Stimulated activated CD8-positive, alpha-beta memory T cell treated with anti-CD3 and anti-CD28 coated beads, Interleukin-15, amount 100 ng/mL, for 24 hours (primary cell): ENCODE data around the gene DNMT3B.
"Not testable (repeated sequence)": the region's sequence is repeated elsewhere in the genome, so short reads cannot be mapped to it uniquely, and the experiment has no call there.

ENCODE experiments used
- DNase-seq: peaks from one replicate; pipeline ENCODE4 v3.0.0-alpha.2; 2020; ENCODE audit warnings: low read depth

Gene DNMT3B

DNA sequence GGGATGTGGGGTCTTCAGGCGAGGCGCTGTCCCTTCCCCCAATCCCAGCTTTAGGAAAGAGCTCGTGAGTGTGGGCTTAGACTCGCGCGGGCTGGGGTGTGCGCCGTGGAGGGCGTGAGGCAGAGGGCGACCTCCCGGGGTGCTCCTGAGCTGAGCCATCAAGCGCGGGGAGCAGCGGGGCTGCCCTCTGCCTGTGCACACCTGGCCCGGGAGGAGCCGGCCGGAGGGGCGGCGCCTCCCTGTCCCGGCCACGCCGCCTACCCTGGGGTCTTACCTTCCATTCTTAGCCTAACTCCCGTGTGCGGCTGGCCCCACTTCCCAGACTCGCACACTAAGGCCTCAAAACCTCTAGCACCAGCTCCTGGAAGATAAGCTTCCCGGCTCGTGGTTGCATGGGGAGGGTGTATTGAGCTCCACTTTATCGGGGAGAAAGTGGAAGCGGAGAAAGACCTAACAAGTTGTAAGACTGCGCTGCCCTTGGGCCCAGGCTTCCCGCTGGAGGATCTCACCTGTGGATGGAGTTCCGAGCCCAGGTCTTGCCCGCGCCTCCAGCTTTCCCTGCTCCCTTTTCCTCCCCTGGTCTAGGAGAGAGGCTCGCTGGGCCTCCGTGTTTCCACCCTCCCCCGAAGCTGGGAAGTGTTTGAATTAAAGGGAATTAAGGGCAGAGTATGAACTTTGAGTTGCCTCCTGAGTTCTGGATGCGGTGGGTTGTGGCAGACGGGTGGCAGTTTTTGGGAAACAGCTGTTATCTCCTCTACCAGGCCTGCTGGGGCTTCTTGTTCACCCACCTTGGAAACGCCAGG is 1.2 kb downstream of the DNMT3B start:
- DNase-seq: no peak

DNA sequence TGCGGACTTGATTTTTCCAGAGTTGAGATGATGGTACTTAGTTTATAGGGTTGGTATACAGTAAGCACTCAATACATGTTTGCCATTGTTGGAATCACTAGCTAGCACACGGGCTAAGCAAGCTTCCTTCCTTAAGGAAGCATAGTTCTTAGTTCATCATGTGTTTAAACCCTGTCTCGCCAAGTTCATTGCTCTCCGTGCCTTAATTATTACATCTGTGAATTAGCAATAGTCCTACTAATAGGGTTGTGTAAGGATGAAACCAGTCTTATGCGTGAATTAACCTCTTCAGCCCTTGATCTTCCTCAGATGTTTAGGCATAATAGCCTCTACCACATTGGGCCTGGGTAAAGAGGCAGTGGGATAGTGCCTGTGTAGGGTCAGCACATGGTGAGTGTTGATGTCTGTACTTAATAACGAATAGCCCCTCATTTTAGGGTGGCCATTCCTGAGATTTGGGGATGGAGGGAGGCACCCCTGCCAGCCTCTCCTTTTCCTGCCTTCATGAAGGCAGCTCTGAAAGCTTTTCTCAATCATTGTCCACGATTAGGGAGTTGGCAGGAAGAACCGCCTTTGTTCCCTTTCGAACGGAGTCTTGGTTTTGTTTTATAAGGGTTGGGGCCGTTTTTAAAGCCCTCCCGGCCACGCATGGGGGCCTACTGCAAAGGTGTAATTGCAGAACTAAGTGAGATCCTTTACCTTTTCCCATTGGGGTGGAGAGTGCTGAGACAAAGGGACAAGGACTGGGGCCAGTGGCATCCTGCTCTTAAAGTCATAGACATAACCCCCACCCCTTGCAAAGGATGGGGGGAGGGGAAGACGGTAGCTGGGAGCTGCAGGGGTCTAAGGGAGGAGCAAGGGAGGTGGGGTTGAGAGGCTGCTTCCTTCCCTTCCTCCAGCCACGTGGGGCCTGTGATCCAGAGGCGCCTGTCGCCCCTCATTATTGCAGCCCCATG is 2.1 kb downstream of the DNMT3B start:
- DNase-seq: no peak

DNA sequence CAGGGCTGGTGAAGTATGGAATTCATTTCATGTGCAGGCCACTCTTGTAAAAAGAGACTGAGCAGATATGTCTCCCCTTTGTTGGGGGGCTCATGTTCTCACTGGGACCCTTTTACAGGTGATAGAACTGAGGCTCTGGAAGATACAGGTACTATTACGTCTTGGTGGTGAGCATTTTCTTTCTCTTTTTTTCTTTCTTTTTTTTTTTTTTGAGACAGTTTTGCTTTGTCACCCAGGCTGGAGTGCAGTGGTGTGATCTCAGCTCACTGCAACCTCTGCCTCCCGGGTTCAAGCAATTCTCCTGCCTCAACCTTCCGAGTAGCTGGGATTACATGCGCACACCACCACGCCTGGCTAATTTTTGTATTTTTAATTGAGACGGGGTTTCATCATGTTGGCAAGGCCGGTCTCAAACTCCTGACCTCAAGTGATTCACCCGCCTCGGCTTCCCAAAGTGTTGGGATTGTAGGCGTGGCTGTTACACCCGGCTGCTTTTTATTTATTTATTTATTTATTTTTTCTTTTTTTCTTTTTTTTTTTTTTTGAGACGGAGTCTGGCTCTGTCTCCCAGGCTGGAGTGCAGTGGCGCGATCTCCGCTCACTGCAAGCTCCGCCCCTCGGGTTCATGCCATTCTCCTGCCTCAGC is 3.2 kb downstream of the DNMT3B start:
- not testable (repeated sequence) for DNase-seq

DNA sequence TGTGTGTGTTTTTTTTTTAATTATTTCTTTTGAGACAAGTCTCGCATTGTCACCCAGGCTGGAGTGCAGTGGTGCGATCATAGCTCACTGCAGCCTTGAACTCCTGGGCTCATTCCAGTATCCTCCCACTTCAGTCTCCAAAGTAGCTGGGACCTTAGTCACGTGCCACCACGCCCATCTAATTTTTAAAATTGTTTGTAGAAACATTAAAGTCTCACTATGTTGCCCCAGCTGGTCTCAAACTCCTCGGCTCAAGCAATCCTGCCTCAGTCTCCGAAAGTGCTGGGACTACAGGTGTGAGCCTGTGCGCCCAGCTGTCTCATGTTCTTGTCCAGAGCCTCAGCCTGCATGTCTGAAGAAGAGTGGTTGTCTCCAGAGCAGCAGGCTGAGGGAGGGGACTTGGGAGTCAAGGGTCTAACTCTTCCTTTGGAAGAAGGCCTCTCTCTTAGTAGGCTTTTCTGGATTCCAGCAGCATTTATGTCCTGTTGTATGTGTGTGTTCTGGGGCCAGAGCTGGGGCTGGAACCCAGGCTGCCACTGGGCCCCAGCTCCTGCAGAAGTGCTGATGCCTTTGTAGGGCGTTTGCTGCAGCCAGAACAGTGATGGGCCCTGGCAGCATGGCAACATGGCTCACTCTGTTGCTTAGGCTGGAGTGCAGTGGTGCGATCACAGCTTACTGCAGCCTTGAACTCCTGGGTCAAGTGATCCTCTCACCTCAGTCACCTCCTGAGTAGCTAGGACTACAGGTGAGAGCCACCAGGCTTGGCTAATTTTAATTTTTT is 5.4 kb downstream of the DNMT3B start:
- no peak for DNase-seq

DNA sequence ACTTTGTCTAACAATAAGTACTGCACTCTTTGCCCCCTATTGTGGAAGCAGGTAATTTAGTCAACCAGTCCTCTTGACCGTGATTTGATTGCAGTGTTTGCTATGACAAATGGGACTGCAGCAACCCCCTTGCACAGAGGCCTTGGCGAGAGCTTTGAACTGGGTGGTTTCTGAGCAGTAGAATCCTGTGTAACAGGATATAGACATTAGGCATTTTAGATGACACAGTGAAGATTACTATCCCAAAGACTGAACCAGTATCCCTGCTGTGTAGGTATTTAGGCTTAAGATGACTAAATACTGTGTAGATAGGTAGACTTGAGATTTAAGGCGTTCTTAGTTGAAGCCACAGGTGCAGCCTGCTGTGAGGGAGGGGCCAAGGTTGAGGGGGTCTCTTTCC is 9.9 kb downstream of the DNMT3B start:
- DNase-seq: no peak

DNA sequence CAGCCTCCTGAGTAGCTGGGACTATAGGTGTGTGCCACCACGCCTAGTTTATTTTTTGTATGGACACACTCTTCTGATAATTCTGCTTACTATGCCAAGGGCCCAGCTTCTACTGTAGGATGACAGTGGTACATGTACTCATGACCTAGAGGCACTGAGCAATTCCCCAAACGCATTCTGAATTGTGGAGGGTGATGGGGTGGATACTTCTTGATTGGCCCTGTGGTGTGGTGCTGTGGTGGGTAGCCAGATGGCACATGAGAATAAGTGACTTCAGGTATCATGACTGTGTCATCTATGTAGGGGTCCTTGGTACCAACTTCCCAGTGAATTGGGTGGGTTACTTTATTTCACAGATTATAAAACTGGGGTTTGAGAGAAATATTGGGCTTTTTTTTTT is 11.0 kb downstream of the DNMT3B start:
- no peak for DNase-seq

DNA sequence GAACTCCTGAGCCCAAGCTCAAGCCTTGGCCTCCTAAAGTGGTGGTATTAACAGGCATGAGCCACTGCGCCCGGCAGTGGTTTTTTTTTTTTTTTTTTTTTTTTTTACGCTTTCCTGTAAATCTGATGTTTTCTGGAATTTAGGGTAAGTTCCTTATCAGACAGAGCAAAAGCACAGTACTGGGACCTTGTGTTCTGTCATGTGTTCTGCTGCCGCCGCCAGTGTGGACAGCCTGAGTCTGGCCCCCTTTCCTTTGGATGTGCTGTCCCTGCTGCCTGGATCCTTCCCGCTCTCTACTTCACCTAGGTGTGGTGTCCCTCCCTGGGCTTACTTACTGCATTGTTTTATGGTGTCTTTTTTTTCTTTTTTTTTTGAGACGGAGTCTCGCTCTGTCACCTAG is 11.7 kb downstream of the DNMT3B start:
- DNase-seq: no peak

DNA sequence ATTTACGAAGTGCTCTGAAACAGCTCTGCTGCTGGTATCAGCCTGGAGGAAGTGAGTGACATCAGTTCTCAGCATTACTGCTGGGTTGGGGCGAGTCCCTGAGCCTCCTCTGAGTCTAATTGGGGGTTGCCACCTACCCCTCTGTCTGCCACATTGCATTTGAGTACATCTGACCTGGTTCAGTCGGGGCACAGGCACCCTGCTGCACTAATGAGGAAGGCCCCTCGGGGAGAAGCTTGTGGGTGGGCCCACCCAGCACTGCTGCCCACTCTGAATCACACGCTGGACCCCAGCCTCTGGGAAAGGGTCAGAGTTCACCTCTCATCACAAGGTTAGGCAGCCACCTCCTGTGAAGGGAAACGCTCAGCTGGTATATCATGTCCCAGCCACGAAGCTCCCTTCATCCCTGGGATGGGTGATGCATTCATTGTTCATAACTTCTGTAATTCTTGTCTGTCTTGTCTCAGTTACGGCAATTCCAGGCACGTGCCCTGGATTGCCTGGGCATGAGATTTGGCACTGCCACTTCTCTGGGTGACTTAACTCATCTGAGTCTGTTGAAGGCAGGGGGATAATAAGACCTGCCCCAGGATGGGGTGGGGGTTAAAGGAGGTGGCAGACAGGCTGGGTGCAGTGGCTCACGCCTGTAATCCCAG is 13.3 kb downstream of the DNMT3B start:
- no peak for DNase-seq

DNA sequence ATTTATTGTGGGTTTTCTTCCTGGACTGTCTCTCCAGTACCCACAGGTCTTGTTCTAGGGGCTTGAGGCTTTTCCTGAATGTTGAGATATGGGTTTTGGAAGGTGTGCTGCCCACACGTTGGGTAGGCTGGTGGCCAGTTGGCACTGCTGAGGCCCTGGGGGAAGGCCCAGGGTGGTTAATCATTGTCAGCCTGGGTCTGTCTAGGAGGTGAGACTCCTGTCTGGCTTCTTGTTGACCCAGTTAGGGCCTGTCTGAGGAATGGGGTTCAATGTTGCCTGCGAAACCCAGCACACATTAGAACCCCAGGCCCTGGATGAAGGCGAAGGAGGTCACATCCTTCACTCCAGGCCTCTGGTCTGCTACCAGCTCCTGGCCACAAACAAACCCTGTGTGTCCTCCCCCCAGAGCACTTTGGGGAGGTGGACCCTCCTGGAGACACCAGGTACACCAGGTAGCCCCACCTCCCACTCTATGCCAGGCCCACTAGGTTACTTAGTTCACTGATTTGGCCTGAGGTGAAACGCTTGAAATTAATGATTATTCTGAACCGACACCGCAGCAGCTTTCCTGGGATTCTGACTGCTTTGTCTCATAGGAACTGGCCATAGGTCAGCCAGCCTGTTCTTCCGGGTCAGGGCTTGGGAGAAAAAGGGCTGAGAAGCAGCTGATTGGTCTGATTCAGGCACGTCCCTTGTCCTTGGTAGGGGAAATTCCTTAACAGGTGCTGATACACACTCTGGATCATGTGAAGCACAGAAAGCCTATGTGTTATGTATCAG is 15.2 kb downstream of the DNMT3B start:
- DNase-seq: no peak

DNA sequence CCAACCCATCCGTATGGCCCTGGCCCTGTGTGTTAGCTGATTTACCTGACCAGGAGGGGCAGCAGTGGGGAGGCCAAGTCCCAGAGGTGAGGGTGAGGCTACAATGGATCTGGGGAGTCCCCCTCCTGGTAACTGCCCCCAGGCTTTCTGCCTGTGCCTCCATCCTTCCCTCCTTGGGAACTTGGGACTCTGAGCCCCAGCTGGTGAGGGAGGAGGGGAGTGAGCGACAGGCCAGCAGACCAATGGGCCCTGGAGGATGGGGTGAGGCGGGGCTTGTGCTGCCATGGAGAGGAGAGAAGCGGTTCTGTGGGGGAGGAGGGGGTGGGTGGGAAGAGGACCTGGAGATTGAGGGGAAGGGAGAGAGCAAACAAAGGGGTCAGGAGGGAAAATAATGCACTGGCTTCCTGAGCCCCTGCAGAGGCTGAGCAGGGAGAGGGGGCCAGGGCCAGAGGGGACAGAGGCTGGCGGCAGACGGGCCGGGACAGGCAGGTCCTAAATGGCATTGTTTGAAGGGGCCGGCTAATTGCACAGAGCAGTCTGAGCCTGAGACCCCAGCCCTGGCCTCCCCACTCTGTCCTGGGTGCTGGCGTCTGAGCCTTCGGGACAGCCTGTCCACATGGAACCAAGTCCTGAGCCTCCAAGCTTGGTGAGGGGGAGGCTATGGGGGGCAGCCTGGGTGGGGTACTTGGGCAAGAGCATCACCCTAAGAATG is 17.5 kb downstream of the DNMT3B start:
- DNase-seq: no peak

DNA sequence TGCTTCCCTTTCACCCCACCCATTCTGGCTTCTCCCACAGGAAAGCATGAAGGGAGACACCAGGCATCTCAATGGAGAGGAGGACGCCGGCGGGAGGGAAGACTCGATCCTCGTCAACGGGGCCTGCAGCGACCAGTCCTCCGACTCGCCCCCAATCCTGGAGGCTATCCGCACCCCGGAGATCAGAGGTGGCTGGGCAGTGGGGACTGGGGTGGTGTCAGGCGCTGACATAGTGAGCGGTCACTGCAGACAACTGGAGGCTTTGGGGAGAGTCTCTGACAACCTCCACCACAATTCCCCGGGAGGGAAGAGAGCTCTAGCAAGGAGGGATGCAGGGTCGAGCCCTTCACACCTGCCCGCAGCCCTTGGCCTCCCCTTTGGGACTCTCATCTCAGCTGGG is 18.1 kb downstream of the DNMT3B start:
- DNase-seq: no peak

DNA sequence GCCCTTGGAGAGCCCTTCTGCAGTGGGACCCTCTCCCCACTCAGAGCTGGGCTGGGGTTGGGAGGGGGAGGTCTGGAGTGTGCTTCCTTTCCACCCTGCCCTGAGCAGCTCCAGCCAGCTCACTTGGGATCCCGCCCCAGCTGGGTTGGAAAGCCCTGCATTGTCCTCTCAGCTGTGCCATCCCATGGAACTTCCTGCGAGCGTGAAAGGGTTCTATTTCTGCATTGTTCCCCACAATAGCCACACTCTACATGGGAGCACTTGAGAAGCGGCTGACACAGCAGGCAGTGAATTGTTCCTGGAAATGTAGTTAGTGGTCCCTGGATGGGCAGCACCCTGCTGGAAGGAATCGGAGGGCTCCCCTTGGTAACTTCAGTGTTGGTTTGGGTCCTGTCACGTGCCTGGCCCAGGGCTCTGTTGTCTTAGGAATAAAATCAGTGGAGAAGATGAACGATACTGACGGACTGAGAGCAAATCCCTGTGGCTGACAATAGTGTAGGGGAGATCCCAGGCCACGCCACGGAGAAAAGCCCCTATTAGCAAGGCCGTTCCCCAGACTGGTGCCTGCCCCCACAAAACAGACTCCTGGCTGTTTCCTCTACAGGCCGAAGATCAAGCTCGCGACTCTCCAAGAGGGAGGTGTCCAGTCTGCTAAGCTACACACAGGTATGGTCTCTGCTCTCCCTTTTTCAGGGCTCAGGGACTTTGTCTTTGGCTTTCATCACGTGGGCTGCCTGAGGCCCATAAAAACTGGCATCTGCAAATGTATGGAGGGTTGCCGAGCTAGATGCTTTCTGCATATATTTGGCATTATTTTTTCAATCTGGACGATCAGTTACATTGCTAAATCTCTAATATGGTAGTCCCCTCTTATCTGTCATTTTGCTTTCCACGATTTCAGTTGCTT is 18.8 kb downstream of the DNMT3B start:
- DNase-seq: no peak

DNA sequence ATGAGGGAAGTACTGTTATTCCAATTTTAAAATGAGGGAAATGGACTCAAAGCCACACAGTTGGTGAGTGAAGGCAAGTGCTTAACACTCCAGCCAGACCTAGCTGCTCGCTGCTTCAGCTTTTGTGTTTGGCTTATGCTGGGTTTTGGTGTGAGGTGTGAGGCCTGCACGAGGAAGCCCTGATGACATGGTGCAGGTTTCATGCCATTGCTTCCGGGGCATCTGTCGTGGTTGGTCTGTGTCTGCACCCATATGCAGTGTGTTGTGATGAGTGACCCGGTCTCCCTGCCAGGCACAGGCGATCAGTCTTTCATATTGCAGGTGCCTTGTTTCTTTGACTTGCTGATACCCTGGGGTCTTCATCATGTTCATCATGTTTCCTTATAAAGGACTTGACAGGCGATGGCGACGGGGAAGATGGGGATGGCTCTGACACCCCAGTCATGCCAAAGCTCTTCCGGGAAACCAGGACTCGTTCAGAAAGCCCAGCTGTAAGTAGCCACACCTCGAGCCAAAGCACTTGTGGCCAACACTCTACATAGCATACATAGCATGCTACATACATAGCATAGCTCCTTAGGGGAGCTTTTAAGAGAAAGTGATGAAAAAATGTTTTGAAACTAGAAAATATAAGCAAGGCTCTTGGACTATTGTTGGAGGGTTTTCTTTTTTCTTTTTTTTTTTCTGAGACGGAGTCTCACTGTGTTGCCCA is 22.3 kb downstream of the DNMT3B start:
- DNase-seq: no peak

DNA sequence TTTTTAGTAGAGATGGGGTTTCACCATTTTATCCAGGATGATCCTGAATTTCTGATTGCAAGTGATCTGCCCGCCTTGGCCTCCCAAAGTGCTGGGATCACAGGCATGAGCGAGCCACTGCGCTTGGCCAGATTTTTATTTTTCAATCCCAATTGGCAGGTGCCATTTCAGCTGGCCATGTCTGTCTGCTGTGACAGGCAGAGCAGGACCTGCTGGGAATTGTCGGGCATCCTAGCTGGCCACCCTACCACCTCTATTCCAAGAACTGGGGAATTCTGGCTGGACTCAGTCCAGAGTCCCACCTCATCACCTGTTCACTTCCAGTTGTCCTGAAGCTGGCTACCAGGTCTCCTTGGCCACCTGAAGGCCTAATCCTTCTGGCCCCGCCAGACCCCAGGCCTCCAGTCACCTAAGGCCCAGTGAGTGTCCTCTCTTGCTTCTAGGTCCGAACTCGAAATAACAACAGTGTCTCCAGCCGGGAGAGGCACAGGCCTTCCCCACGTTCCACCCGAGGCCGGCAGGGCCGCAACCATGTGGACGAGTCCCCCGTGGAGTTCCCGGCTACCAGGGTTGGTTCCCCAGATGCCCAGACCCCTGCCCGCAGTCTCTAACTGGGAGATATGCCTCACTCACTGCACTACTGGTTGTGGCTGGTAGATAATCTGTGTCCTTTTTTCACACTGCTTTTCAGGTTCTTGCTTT is 24.0 kb downstream of the DNMT3B start:
- no peak for DNase-seq

DNA sequence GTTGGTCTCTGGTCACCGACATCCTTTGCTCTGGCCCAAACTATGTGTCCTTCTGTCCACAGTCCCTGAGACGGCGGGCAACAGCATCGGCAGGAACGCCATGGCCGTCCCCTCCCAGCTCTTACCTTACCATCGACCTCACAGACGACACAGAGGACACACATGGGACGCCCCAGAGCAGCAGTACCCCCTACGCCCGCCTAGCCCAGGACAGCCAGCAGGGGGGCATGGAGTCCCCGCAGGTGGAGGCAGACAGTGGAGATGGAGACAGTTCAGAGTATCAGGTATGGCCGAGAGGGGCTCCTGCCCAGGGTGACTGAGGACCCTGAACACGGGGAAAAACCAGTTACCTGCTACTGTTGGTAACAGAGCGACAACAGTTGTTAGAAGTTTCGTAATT is 25.0 kb downstream of the DNMT3B start:
- no peak for DNase-seq

DNA sequence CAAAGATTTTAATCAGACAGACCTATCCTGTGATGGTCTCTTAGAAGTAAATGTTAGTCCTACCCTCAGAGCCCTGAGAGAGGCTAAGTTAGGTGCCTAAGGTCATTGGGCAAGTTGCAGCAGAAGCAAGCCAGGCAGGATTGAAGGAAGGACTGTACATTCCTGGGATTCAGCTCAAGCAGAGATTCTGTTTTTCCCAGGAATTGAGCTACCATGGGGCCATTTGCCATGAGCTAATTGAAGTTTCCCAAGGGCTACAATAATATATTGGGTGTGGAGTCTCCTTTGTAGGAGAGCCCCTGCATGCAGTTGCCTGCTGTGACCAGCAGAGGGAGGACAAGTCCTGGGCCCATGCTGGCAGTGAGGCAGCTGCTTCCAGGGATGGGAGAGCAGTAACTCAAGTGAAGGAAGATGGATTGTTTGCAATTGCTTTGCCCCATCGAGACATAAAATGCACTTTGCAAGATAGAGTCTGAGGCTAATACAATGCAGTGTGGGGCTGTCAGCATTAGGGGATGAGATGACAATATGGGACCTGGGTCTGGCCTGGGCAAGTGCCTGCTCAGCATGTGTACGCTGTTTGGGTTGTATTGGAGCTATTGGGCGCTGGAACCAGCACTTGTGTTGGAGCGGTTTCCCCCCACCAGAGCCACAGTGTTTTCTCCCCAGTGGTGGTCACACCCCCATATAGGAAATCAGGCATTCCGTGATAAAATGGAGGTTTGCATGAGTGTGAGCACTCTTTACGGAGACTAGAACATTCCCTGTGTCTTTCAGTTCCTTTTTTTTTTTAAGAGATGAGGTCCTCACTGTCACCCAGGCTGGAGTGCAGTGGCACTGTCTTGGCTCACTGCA is 27.9 kb downstream of the DNMT3B start:
- DNase-seq: peak; percentile 35

DNA sequence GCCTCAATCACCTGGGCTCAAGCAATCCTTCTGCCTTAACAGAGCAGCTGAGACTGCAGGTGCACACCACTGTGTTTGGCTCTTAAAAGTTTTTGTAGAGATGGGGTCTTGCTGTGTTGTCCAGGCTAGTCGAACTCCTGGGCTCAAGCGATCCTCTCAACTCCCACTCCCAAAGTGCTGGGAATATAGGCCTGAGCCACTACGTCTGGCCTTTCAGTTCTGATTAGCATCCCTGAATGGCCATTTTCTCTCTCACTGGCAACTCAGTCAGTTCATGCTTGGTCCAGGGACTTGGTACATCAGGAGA is 28.5 kb downstream of the DNMT3B start:
- no peak for DNase-seq
